ENCODE measurements around the gene HSPBP1. TPM values are rescaled to one million over a fixed set of nuclear protein-coding genes. Genes with fewer than 3 reads are reported as not detected.

Gene HSPBP1
- total and polyA plus RNA-seq, 9 of the 15 experiments (the other 6 are each of a cell fraction or from before 2014, with no cell fraction given) = 0.83 to 81.3 (median 21.8) TPM

- peaks cover 31% of the 10 kb centered on the region for H3K36me3 ChIP-seq (ENCODE audit: control insufficient read depth, insufficient read depth, low read length)
- in situ Hi-C loops (cut with MboI) = no loop called here
- H3K79me2 ChIP-seq (ENCODE audit: control insufficient read depth, insufficient read depth, low read length) = peaks cover 49% of the 10 kb centered on the region
- ATAC-seq = peak; percentile 90
- H3K27me3 ChIP-seq (ENCODE audit: control insufficient read depth in 2 of 2, insufficient read depth in 2 of 2, low read length in 2 of 2) = no peaks in the 10 kb centered on the region
- POLR2A ChIA-PET = interaction anchor here (0.6 to 3.4 kb wide), 25 partner anchors 8 to 236 kb away, joined by 3 to 34 read pairs (median 4); partner anchors contain the start of genes HSPBP1, KMT5C, RPL28 and UBE2S
- peak within 1 kb of the TSS; percentile 92 for H2AFZ ChIP-seq (ENCODE audit: low read depth, low read length)
- DNase-seq (ENCODE audit: extremely low read depth in 1 of 4, low spot score in 3 of 4) = peak; percentile 97 to 99 (median 98)
- intact Hi-C loops (cut with micrococcal nuclease) = loop anchor here (1.0 to 2.0 kb wide), 2 partner anchors 22 to 43 kb away; partner anchors contain the start of gene HSPBP1
- under 1% methylated on average over 48 of the region's 76 CpGs for WGBS (ENCODE audit: insufficient coverage, low coverage, missing lambda C conversion rate)
- H3K27ac ChIP-seq (ENCODE audit: extremely low read depth, low read depth, low read length) = peak within 1 kb of the TSS; percentile 97
- peaks cover 8% of the 10 kb centered on the region for H3K9me1 ChIP-seq (ENCODE audit: control insufficient read depth, insufficient read depth, low read length)
- TSS peak; percentile 37 for BruUV-seq (replicated peaks)
- peak within 1 kb of the TSS; percentile 94 for H3K4me3 ChIP-seq
- H3K4me2 ChIP-seq (ENCODE audit: insufficient read depth, low read length) = peak within 1 kb of the TSS; percentile 96
- peaks cover 34 to 53% of the 10 kb centered on the region in 2 experiments; a peak in 4 of 5 replicates for H3K4me1 ChIP-seq (replicated peaks in 1 of 2; ENCODE audit: control insufficient read depth in 2 of 2, insufficient read depth in 2 of 2, low read length in 2 of 2)
- H4K20me1 ChIP-seq (replicated peaks; ENCODE audit: control insufficient read depth, insufficient read depth, low read length) = peaks cover 41% of the 10 kb centered on the region
- peak; percentile 97 for FAIRE-seq
- CTCF ChIA-PET (ENCODE audit: low intra/inter-chr PET ratio) = no interaction called here
- no peaks in the 10 kb centered on the region for H3K9me3 ChIP-seq (replicated peaks; ENCODE audit: control insufficient read depth, insufficient read depth, low read depth, low read length)
- peak within 1 kb of the TSS; percentile 94 to 99 for H3K9ac ChIP-seq (ENCODE audit: insufficient read depth in 1 of 2, low read depth in 2 of 2, low read length in 2 of 2)
- peak; percentile 79 for TF ChIP-seq ARID4B (CRISPR knock-in tag; IDR thresholded peaks at IDR 0.05)
- no peak for TF ChIP-seq ATF2 (CRISPR knock-in tag; IDR thresholded peaks at IDR 0.05)
- TF ChIP-seq ZNF445 (CRISPR knock-in tag; IDR thresholded peaks at IDR 0.05; ENCODE audit: low read depth) = no peak
- no peak for TF ChIP-seq ZNF146 (CRISPR knock-in tag; IDR thresholded peaks at IDR 0.05; ENCODE audit: unreplicated experiment)
- TF ChIP-seq ZNF41 (CRISPR knock-in tag; conservative IDR thresholded peaks at IDR 0.05) = no peak
- TF ChIP-seq PTRF (tag; IDR thresholded peaks at IDR 0.05) = no peak
- TF ChIP-seq DMBX1 (CRISPR knock-in tag; IDR thresholded peaks at IDR 0.05; ENCODE audit: borderline replicate concordance) = peak; percentile 66; the same call in 1 of the 2 replicates
- TF ChIP-seq E2F3 (CRISPR knock-in tag; IDR thresholded peaks at IDR 0.05) = no peak; the same call in 1 of the 2 replicates
- TF ChIP-seq NONO (IDR thresholded peaks at IDR 0.05; ENCODE audit: low read depth in 2 of 2, low read length in 1 of 2) = peak in 1 of 2 experiments; percentile 74; a peak in 1 of 4 replicates
- peak; percentile 82 for TF ChIP-seq POLR2B (IDR thresholded peaks at IDR 0.05; ENCODE audit: low read depth, partially characterized antibody)
- TF ChIP-seq GABPB2 (CRISPR knock-in tag; conservative IDR thresholded peaks at IDR 0.05) = no peak
Observed at GRCh38 chr19:55258828-55259539, 20.9 kb downstream of the HSPBP1 start, which contains the start of gene PPP6R1. TSS of gene PPP6R1 (minus strand) at chr19:55259017. CDS start at chr19:55247103, 11,914 bp downstream.
